ENCODE results near the gene COG3. TPM values are rescaled to one million over a fixed set of nuclear protein-coding genes. Genes with fewer than 3 reads are reported as not detected.
A peak's percentile ranks its signal among the peaks of the same experiment; 100 is the strongest.

COG3 gene
- total RNA-seq, 1 experiment from 2014 or later = 8.4 TPM

- no peak for DNase-seq (ENCODE audit: low spot score)
Measured at GRCh38 chr13:45446181-45446580, 18.6 kb upstream of the COG3 start.

GRCh38 chr13:45447050-45447661 is 17.6 kb upstream of the COG3 start:
- no peak for DNase-seq (ENCODE audit: low spot score)

GRCh38 chr13:45448965-45449559 is 15.7 kb upstream of the COG3 start:
- no peak for DNase-seq (ENCODE audit: low spot score)

GRCh38 chr13:45451282-45451681 is 13.5 kb upstream of the COG3 start:
- no peak for DNase-seq (ENCODE audit: low spot score)

GRCh38 chr13:45454204-45454603 is 10.5 kb upstream of the COG3 start:
- no peak for DNase-seq (ENCODE audit: low spot score)

GRCh38 chr13:45456196-45456972 is 8.4 kb upstream of the COG3 start:
- DNase-seq (ENCODE audit: low spot score) = no peak

- no peak for DNase-seq (ENCODE audit: low spot score)
Measured at GRCh38 chr13:45464141-45464686, 525 bp upstream of the COG3 start.

- DNase-seq (ENCODE audit: low spot score) = no peak
Measured at GRCh38 chr13:45466359-45466758, 1.6 kb downstream of the COG3 start.

- DNase-seq (ENCODE audit: low spot score) = no peak
Measured at GRCh38 chr13:45468635-45469034, 3.9 kb downstream of the COG3 start.

- DNase-seq (ENCODE audit: low spot score) = no peak
Measured at GRCh38 chr13:45472171-45472705, 7.5 kb downstream of the COG3 start.

- DNase-seq (ENCODE audit: low spot score) = no peak
Measured at GRCh38 chr13:45473627-45474026, 8.9 kb downstream of the COG3 start.

- DNase-seq (ENCODE audit: low spot score) = no peak
Measured at GRCh38 chr13:45474584-45475454, 10.1 kb downstream of the COG3 start.

GRCh38 chr13:45479661-45480060 is 14.9 kb downstream of the COG3 start:
- no peak for DNase-seq (ENCODE audit: low spot score)

- no peak for DNase-seq (ENCODE audit: low spot score)
Measured at GRCh38 chr13:45481688-45482087, 16.9 kb downstream of the COG3 start.

- DNase-seq (ENCODE audit: low spot score) = no peak
Measured at GRCh38 chr13:45482571-45483173, 17.9 kb downstream of the COG3 start.

- DNase-seq (ENCODE audit: low spot score) = no peak
Measured at GRCh38 chr13:45487604-45488003, 22.9 kb downstream of the COG3 start.

GRCh38 chr13:45490068-45490467 is 25.3 kb downstream of the COG3 start:
- no peak for DNase-seq (ENCODE audit: low spot score)

- DNase-seq (ENCODE audit: low spot score) = no peak
Measured at GRCh38 chr13:45492538-45492937, 27.8 kb downstream of the COG3 start.

- no peak for DNase-seq (ENCODE audit: low spot score)
Measured at GRCh38 chr13:45496942-45497341, 32.2 kb downstream of the COG3 start.

GRCh38 chr13:45500492-45501174 is 35.9 kb downstream of the COG3 start:
- peak; percentile 90 for DNase-seq (ENCODE audit: low spot score)

- no peak for DNase-seq (ENCODE audit: low spot score)
Measured at GRCh38 chr13:45501175-45501526, 36.4 kb downstream of the COG3 start.

Data from H4 (cell line).